HG03439 (cell line): ENCODE data around the gene ERI2.
A peak's percentile ranks its signal among the peaks of the same experiment; 100 is the strongest.

Experiments
- ATAC-seq: cut with Tn5 transposase; IDR thresholded peaks from one replicate; pipeline ENCODE4 v1.9.1; 2021; ENCODE audit warnings: mild to moderate bottlenecking, moderate library complexity; ENCODE audit not compliant: unreplicated experiment

The ERI2 gene

GRCh38 chr16:20806168-20807050, at the start of gene ERI2, which contains the start of gene REXO5:
ERI2 (minus strand) TSS chr16:20806472; CDS start chr16:20806430, 42 bp downstream.
REXO5 (plus strand) TSS chr16:20806527; CDS start chr16:20806954, 427 bp downstream.
- peak; percentile 74 for ATAC-seq

DNA sequence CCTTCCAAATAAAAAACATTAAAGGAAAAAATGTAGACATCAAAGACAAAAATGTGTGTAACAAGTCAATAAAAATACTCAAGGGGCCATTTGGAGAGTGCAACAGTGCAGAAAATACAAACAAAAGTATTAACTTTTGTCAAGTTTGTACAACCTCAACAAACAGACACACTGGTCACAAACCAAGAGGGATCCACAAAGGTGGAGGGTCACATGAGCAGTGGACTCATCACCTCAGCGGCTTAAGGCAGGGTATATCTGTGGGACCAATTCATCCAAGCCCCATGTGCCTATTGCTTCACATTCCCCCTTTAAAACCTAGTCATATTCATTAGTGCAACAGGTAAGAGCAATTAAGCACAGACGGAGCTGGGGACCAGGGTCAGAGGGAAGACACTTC, 48.7 kb upstream of the ERI2 start:
- ATAC-seq = no peak

GRCh38 chr16:20853981-20854620, 47.8 kb upstream of the ERI2 start:
- ATAC-seq = no peak

- no peak for ATAC-seq
These were observed 46.9 kb upstream of the ERI2 start for GRCh38 chr16:20853143-20853542.

- no peak for ATAC-seq
These were observed 45.3 kb upstream of the ERI2 start for GRCh38 chr16:20851601-20852000.

DNA sequence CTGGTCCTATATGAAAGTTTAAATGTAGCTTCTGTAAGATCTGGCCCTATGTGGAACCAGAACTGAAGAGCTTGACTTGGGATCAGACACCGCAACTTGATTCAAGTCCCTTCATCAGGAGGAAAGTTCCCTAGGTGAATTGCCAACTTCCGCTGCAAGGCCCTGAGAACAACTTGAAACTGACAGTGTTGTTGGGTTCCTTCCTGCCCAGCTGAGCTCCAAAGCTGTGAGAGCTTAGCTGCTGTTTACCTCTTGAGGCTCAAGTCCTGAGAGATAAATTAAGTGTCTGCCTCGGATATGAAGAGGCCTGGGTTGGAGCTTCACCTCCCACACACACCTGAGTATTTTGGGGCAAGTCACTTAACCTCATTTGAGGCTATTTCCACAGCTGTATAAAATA, 44.7 kb upstream of the ERI2 start:
- ATAC-seq = no peak

DNA sequence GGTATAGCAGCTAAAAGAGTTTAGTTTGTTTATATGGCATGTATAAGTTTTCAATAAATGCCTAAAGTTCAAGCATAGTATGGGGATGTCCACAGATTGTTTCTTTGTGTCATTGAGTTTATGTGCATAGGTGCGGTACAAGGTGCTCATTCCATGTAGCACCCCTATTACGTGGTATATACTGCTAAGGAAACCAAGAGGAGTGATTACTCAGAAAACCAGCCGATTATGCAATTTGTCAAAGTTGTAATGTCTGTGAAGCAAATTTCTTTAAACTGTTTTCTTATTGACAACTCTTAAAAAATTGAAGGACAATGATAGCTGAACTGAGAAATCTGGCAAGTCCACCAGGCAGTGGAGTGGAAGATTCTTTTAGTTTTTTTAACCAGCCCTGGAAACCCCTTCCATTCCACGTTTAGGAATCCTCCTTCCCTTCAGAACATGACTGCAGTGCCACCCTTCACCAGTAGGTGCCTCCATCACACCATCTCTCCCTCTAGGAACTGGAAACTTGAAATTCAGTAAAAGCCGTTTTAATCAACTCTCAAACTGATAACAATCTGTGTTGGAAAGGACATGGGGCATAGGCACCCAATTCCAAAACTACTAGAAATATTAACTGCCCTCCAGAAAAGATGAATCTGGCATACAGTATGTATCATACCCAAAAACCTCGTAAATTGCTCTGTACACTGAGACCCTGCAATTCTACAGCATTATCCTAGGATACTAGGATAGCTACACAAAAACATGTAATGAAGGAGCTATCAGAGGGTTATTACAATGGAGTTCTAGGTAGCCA, 43.5 kb upstream of the ERI2 start:
- no peak for ATAC-seq

GRCh38 chr16:20847550-20847949, 41.3 kb upstream of the ERI2 start:
- ATAC-seq = no peak

GRCh38 chr16:20846551-20846950, 40.3 kb upstream of the ERI2 start:
- no peak for ATAC-seq

- no peak for ATAC-seq
These were observed 39.8 kb upstream of the ERI2 start for GRCh38 chr16:20846030-20846429.

- no peak for ATAC-seq
These were observed 38.3 kb upstream of the ERI2 start for GRCh38 chr16:20844588-20844987.

DNA sequence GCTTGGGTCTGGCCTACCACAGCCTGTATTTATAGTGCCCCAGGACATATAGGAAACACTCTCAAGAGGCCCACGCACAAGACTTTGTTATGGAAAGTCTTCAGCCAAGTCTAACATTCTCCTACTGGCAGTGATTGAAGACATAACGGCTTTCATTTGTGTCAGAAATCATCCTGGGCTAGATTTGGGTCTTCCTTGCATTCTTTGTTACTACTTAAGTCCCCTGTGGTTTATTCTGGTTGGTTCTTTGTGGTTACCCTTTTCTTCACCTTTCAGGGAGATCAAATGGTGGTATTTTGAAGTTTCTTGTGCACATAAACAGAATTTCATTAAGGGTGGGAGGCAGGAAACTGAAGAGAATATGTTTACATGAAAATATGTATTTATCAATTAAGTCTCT, 37.8 kb upstream of the ERI2 start:
- ATAC-seq = no peak

DNA sequence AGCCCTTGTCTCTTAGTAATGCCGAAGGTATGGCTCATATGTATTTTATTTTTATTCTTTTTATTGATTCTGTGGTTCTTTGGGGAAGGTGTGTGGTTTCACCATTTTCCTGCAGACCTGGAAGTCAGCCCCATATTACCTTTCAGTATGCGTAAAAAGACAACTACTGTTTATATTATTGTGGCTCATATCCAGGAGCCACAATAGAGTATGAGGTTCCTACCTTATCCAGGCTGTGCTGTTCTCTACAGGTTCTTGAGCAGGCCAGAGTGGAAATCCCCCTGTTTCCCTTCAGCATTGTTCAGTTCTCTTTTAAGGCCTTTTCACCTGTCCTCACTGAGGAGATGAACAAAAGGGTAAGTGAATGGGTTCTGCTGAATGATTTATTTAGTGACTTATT, 33.2 kb upstream of the ERI2 start:
- no peak for ATAC-seq

DNA sequence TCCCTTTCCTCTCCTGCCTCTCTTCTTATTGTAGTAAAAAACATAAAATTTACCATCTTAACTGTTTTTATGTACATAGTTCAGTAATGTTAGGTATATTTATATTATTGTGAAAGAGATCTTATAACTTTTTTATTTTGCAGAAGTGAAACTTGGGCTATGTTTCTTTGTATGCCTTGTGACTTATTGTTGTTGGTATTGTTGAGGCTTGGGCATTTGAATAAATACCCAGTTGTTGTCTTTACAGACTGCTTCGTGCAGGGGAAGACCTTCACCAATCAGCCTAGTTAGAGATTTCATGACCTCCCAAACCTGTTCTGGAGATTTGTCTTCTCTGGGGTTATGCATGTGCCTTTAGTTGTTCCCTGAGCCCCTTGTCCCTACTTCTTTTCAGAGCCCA, 32.0 kb upstream of the ERI2 start:
- ATAC-seq = no peak

- no peak for ATAC-seq
These were observed 26.8 kb upstream of the ERI2 start for GRCh38 chr16:20833086-20833485.

GRCh38 chr16:20830372-20830771, 24.1 kb upstream of the ERI2 start:
- no peak for ATAC-seq

DNA sequence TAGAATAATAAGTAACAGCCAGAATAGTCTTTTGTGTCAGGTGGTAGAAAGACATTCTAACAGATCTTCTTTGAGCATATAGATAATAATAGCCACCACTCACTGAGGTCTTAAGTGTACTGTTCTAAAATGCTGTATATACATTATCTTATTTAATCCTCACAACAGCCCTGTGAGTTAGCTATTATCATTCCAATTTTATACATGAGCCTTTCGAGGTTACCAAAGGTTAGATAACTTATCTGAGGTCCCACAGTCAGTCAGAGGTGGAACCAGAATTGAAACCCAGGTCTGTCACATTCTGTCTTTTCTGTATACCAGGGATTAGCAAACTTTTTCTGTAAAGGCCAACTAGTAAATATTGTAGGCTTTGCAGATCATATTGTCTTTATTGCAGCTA, 23.3 kb upstream of the ERI2 start:
- no peak for ATAC-seq

DNA sequence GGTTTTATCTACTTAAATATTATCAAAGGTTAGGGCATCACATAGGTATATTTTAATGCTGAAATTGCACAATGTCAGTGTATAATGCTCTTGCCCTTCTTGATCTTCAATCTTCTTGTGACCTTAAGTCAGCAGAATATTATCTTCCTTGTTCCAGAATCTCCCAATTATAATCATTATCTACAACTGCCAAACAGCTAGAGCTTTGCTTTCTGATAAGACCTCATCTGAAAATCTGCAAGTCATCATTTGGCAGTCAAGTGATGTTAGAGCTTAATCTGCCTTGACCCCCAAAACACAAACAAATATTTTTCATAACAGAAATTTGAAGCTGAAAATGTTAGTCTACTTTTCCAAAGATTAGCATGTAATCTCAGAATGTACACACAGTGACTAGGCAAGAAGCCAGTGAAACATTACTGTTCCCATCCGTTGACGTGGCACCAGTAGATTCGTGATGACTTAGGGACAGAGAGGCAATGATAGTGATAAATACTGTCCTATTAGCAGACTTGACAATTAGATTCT, 19.8 kb upstream of the ERI2 start:
- no peak for ATAC-seq

DNA sequence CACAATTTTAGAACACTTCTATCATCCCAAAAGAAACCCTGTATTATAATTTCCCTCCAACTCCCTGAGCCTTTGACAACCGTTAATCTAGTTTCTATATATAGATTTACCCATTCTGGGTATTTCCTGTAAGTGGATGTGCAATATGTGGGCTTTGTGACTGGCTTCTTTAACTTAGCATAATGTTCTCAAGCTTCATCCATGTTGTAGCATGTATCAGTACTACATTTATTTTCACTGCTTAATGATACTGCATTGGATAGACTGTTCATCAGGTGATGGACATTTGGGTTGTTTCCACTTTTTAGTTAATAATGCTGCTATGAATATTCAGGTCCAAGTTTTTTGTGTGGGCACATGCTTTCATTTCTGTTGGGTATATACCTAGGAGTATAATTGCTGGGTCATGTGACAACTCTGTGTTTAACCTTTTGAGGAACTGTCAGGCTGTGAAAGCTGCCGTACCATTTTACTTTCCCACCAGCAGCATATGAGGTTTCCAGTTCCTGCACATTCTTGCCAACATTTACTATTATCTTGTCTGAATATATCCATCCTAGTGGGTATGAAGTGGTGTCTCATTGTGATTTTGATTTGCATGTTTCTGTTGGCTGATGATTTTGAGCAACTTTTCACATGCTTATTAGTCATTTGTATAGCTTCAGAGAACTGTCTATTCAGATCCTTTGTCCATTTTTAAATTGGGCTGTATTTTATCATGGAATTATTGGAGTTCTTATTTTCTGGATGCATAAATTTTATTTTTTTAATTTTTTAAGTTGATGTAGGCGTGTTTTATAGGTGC, 16.5 kb upstream of the ERI2 start:
- no peak for ATAC-seq

DNA sequence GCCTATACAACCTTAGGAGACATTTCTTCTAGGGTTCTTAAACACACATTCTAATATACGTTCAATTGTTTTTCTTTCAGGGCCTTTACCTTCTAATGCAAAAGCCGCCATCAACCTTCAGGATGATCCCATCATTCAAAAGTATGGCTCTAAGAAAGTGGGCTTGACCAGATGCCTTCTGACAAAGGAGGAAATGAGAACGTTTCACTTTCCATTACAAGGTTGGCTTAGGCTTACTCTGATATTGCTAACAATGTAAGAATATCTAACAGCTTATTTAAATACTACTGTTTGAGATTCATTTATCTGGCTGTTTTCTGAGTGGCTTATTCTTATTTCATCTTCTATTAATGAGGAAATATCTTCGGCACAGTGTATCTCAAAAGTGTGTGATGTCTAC, 15.4 kb upstream of the ERI2 start:
- ATAC-seq = no peak
